Fibroblast of mammary gland (primary cell): Measurements from ENCODE around the gene TRAF1.

Source experiments
- DNase-seq: peaks from one replicate; pipeline ENCODE4 v3.0.0-alpha.2; 2010; ENCODE audit warnings: low read depth
- H3K4me3 ChIP-seq: 2 replicates; pipeline ENCODE4 v1.5.1; 2011; ENCODE audit warnings: low read depth, mild to moderate bottlenecking, low read length, moderate library complexity; ENCODE audit not compliant: control insufficient read depth
- CTCF ChIP-seq: conservative IDR thresholded peaks from 2 replicates; pipeline ENCODE4 v1.5.1; 2011; ENCODE audit warnings: low read depth, low read length, inconsistent platforms; ENCODE audit not compliant: control insufficient read depth, insufficient read depth

TRAF1 gene

GRCh38 chr9:120875954-120876841, 50.4 kb downstream of the TRAF1 start:
- TF ChIP-seq CTCF, result no peak
- DNase-seq, result peak; percentile 89

GRCh38 chr9:120875643-120875953, 51.0 kb downstream of the TRAF1 start:
- H3K4me3 ChIP-seq, result peak overlapping the region; percentile 72
- no peak for TF ChIP-seq CTCF
- DNase-seq, result no peak

More at GRCh38 chr9:120875954-120876841, 50.4 kb downstream of the TRAF1 start:
- H3K4me3 ChIP-seq, result peak overlapping the region; percentile 72

GRCh38 chr9:120875195-120875565, 51.4 kb downstream of the TRAF1 start:
- no peak for TF ChIP-seq CTCF
- DNase-seq, result no peak
- peak overlapping the region; percentile 72 for H3K4me3 ChIP-seq

GRCh38 chr9:120874226-120875194, 52.1 kb downstream of the TRAF1 start:
- no peak overlapping the region for H3K4me3 ChIP-seq
- TF ChIP-seq CTCF, result no peak
- DNase-seq, result no peak

- DNase-seq, result no peak
Observed at GRCh38 chr9:120873512-120873911, 53.1 kb downstream of the TRAF1 start.

More at GRCh38 chr9:120873512-120873911, 53.1 kb downstream of the TRAF1 start:
- no peak overlapping the region for H3K4me3 ChIP-seq
- no peak for TF ChIP-seq CTCF
